HepG2 (cell line): ENCODE measurements around the gene OGA. TPM values are rescaled to one million over a fixed set of nuclear protein-coding genes. Genes with fewer than 3 reads are reported as not detected.

Experiments
- AKAP8 ChIP-seq: sonication (generic); formaldehyde crosslinking; IDR thresholded peaks from 2 replicates; pipeline ENCODE4 v1.5.1; 2020; ENCODE audit warnings: mild to moderate bottlenecking, missing genetic modification reagents
- CBX1 ChIP-seq: IDR thresholded peaks from one replicate; pipeline ENCODE4 v1.6.1; 2016; ENCODE audit warnings: antibody characterized with exemption, low read depth
- FOXK2 ChIP-seq: fragments of 450-650 bp; IDR thresholded peaks from 2 replicates; pipeline ENCODE4 v1.6.1; 2016
- FOXM1 ChIP-seq: sonication (generic); formaldehyde crosslinking; IDR thresholded peaks from 2 replicates; pipeline ENCODE4 v1.5.0; 2020; ENCODE audit warnings: missing genetic modification reagents
- FOXP1 ChIP-seq, 2 experiments: fragments of 450-650 bp in 1 of 2; IDR thresholded peaks; 2 replicates each; pipeline ENCODE4 v1.6.1; 2017 to 2018; ENCODE audit warnings: antibody characterized with exemption in 1 of 2
- GZF1 ChIP-seq: sonication (generic); formaldehyde crosslinking; IDR thresholded peaks from 2 replicates; pipeline ENCODE4 v1.5.1; 2020; ENCODE audit warnings: mild to moderate bottlenecking, missing genetic modification reagents
- HNRNPL ChIP-seq: fragments of 200-400 bp; formaldehyde crosslinking; IDR thresholded peaks from 2 replicates; pipeline ENCODE4 v1.6.1; 2017; ENCODE audit warnings: mild to moderate bottlenecking, low read depth, low read length
- ISL2 ChIP-seq: sonication (generic); formaldehyde crosslinking; IDR thresholded peaks from 2 replicates; pipeline ENCODE4 v1.5.0; 2020; ENCODE audit warnings: missing genetic modification reagents
- KDM1A ChIP-seq: IDR thresholded peaks from 2 replicates; pipeline ENCODE4 v1.6.1; 2016; ENCODE audit warnings: missing compliant biosample characterization
- NBN ChIP-seq: fragments of 450-650 bp; conservative IDR thresholded peaks from 2 replicates; pipeline ENCODE4 v1.6.1; 2017
- NFATC3 ChIP-seq: sonication (generic); formaldehyde crosslinking; IDR thresholded peaks from 2 replicates; pipeline ENCODE4 v1.5.1; 2020; ENCODE audit warnings: mild to moderate bottlenecking, missing genetic modification reagents
- NPAS2 ChIP-seq: sonication (generic); formaldehyde crosslinking; IDR thresholded peaks from 2 replicates; pipeline ENCODE4 v1.8.0; 2022; ENCODE audit warnings: mild to moderate bottlenecking, missing genetic modification reagents, borderline replicate concordance
- NR2F1 ChIP-seq, 2 experiments: fragments of 450-650 bp in 1 of 2; formaldehyde crosslinking in 1 of 2; IDR thresholded peaks; 2 replicates each; pipeline versions ENCODE4 v1.5.0 to v1.6.1; 2016 to 2020; ENCODE audit warnings: mild to moderate bottlenecking in 1 of 2, missing compliant biosample characterization in 1 of 2, missing genetic modification reagents in 1 of 2, moderate library complexity in 1 of 2
- PCBP2 ChIP-seq: fragments of 200-400 bp; formaldehyde crosslinking; optimal IDR thresholded peaks from 2 replicates; pipeline ENCODE3; 2018; ENCODE audit warnings: low read length, low read depth; ENCODE audit not compliant: poor library complexity, severe bottlenecking
- REPIN1 ChIP-seq: sonication (generic); formaldehyde crosslinking; IDR thresholded peaks from 2 replicates; pipeline ENCODE4 v1.8.0; 2022; ENCODE audit warnings: missing genetic modification reagents, low read depth, mild to moderate bottlenecking, borderline replicate concordance
- SAFB2 ChIP-seq: sonication (generic); formaldehyde crosslinking; IDR thresholded peaks from 2 replicates; pipeline ENCODE4 v1.5.1; 2020; ENCODE audit warnings: missing genetic modification reagents, low read depth, mild to moderate bottlenecking, borderline replicate concordance
- ZFP91 ChIP-seq: sonication (generic); formaldehyde crosslinking; IDR thresholded peaks from 2 replicates; pipeline ENCODE4 v1.9.0; 2022; ENCODE audit warnings: missing genetic modification reagents, mild to moderate bottlenecking, borderline replicate concordance
- ZNF367 ChIP-seq: sonication (generic); formaldehyde crosslinking; IDR thresholded peaks from 2 replicates; pipeline ENCODE4 v1.4.0; 2020; ENCODE audit warnings: missing genetic modification reagents, borderline replicate concordance
- ZNF546 ChIP-seq: sonication (generic); formaldehyde crosslinking; conservative IDR thresholded peaks from 2 replicates; pipeline ENCODE4 v1.8.1; 2023; ENCODE audit warnings: mild to moderate bottlenecking, missing genetic modification reagents
- ZNF619 ChIP-seq: sonication (generic); formaldehyde crosslinking; IDR thresholded peaks from 2 replicates; pipeline ENCODE4 v1.4.0; 2020; ENCODE audit warnings: mild to moderate bottlenecking, missing genetic modification reagents
- ZNF670 ChIP-seq: sonication (generic); formaldehyde crosslinking; IDR thresholded peaks from 2 replicates; pipeline ENCODE4 v1.8.0; 2022; ENCODE audit warnings: mild to moderate bottlenecking, missing genetic modification reagents, borderline replicate concordance
- ZNF710 ChIP-seq: sonication (generic); formaldehyde crosslinking; IDR thresholded peaks from 2 replicates; pipeline ENCODE4 v1.5.0; 2020; ENCODE audit warnings: mild to moderate bottlenecking, missing genetic modification reagents, borderline replicate concordance
- ZNF724P ChIP-seq: sonication (generic); formaldehyde crosslinking; IDR thresholded peaks from 2 replicates; pipeline ENCODE4 v1.8.0; 2022; ENCODE audit warnings: missing genetic modification reagents, borderline replicate concordance
- ZSCAN20 ChIP-seq: sonication (generic); formaldehyde crosslinking; IDR thresholded peaks from 2 replicates; pipeline ENCODE4 v1.4.0; 2020; ENCODE audit warnings: missing genetic modification reagents, mild to moderate bottlenecking, borderline replicate concordance
- polyA plus RNA-seq, 8 experiments: library from polyadenylated mRNA; depleted of rRNA in 3 of 8; stranded (reverse) in 7 of 8; unstranded in 1 of 8; fragments of >200 nt; fragmentation: Illumina TruSeq in 4 of 8; extraction: Trizol in 4 of 8; gene quantifications; 2 replicates each; pipeline versions ENCODE4 v1.2.1 to v1.2.3, GENCODE V29; 2011 to 2016; ENCODE audit warnings: low read depth in 4 of 8, missing spikeins in 1 of 8, mixed read lengths in 1 of 8; ENCODE audit not compliant: insufficient read depth in 1 of 8
- total RNA-seq, 5 experiments: library from RNA; depleted of rRNA; stranded (reverse); fragments of >200 nt; fragmentation: Illumina TruSeq; extraction: Trizol; gene quantifications; 2 replicates each; pipeline ENCODE4 v1.2.3, GENCODE V29; 2016; ENCODE audit warnings: low read depth in 1 of 5

OGA gene
- total and polyA plus RNA-seq, 2 of the 13 experiments (the other 11 are each of a cell fraction or from before 2014, with no cell fraction given), result 33.2 to 39.8 TPM

- TF ChIP-seq HNRNPL (no peak), PCBP2 (no peak), NFATC3 (CRISPR knock-in tag) (no peak), ISL2 (CRISPR knock-in tag) (no peak), ZNF670 (0 out of 2 replicates have a peak, but pooled peaks have one; percentile 20), KDM1A (CRISPR knock-in tag) (no peak), FOXK2 (no peak), FOXP1 (IDR thresholded peaks at IDR 0.05) (no peak), FOXP1 (CRISPR knock-in tag; IDR thresholded peaks at IDR 0.05) (no peak), ZSCAN20 (CRISPR knock-in tag) (0 out of 2 replicates have a peak, but pooled peaks have one; percentile 36), AKAP8 (CRISPR knock-in tag) (no peak), CBX1 (no peak), FOXM1 (no peak), ZNF724P (CRISPR knock-in tag) (no peak), NR2F1 (CRISPR knock-in tag; IDR thresholded peaks at IDR 0.05) (no peak), REPIN1 (0 out of 2 replicates have a peak, but pooled peaks have one; percentile 22), ZNF710 (CRISPR knock-in tag) (no peak), ZNF546 (CRISPR knock-in tag) (no peak; the same call in 1 of the 2 replicates), NPAS2 (CRISPR knock-in tag) (no peak), GZF1 (no peak), SAFB2 (CRISPR knock-in tag) (no peak), ZNF619 (CRISPR knock-in tag) (no peak), ZNF367 (CRISPR knock-in tag) (no peak), NBN (no peak), ZFP91 (peak; percentile 100)
Observed at GRCh38 chr10:101782811-101783735, 35.2 kb downstream of the OGA start, which contains the start of gene NPM3 (continued).
